OCI-LY1 (cell line): ENCODE measurements around the gene BMF.
"Not testable (repeated sequence)": the region's sequence is repeated elsewhere in the genome, so short reads cannot be mapped to it uniquely, and the experiment has no call there.

ENCODE experiments used
- H2AFZ ChIP-seq: fragments of 200-600 bp; sonication (generic), shearing (Covaris generic); 2 replicates; pipeline ENCODE4 v1.6.0; 2014; ENCODE audit warnings: antibody characterized with exemption, mild to moderate bottlenecking, low read length
- H3F3A ChIP-seq: fragments of 200-600 bp; sonication (generic), shearing (Covaris generic); 2 replicates; pipeline ENCODE4 v1.6.0; 2014; ENCODE audit warnings: mild to moderate bottlenecking, antibody characterized with exemption, low read length, moderate library complexity; ENCODE audit not compliant: insufficient read depth
- H3K27ac ChIP-seq: fragments of 200-600 bp; sonication (generic); 2 replicates; pipeline ENCODE4 v1.5.1; 2014; ENCODE audit warnings: low read length, mixed run types, mild to moderate bottlenecking, low read depth; ENCODE audit not compliant: poor library complexity, severe bottlenecking
- H3K27me3 ChIP-seq: fragments of 200-600 bp; sonication (generic); 2 replicates; pipeline ENCODE4 v1.6.0; 2014; ENCODE audit warnings: antibody characterized with exemption, mild to moderate bottlenecking, low read length, moderate library complexity; ENCODE audit not compliant: insufficient read depth
- H3K36me3 ChIP-seq: fragments of 200-600 bp; sonication (generic); 2 replicates; pipeline ENCODE4 v1.6.1; 2014; ENCODE audit warnings: mild to moderate bottlenecking, antibody characterized with exemption, low read length, moderate library complexity, mixed read lengths; ENCODE audit not compliant: insufficient read depth
- H3K4me1 ChIP-seq: fragments of 200-600 bp; sonication (generic); 2 replicates; pipeline ENCODE4 v1.5.1; 2014; ENCODE audit warnings: mild to moderate bottlenecking, low read length, moderate library complexity; ENCODE audit not compliant: insufficient read depth, severe bottlenecking
- H3K4me2 ChIP-seq: fragments of 200-600 bp; sonication (generic), shearing (Covaris generic); 2 replicates; pipeline ENCODE4 v1.6.1; 2014; ENCODE audit warnings: low read length
- H3K4me3 ChIP-seq: fragments of 200-600 bp; sonication (generic); 2 replicates; pipeline ENCODE4 v1.5.1; 2014; ENCODE audit warnings: low read length, low read depth, mild to moderate bottlenecking, mixed read lengths; ENCODE audit not compliant: poor library complexity, severe bottlenecking
- H3K79me2 ChIP-seq: fragments of 200-600 bp; shearing (Covaris generic); 2 replicates; pipeline ENCODE4 v1.6.1; 2016; ENCODE audit warnings: mixed run types, low read length, mixed read lengths; ENCODE audit not compliant: insufficient read depth
- H3K9ac ChIP-seq: fragments of 200-600 bp; sonication (generic), shearing (Covaris generic); 2 replicates; pipeline ENCODE4 v1.6.1; 2014; ENCODE audit warnings: mild to moderate bottlenecking, low read length, mixed read lengths
- H3K9me2 ChIP-seq: fragments of 200-600 bp; sonication (generic), shearing (Covaris generic); 2 replicates; pipeline ENCODE4 v1.6.1; 2014; ENCODE audit warnings: low read depth, mild to moderate bottlenecking, low read length, mixed read lengths
- H3K9me3 ChIP-seq: fragments of 200-600 bp; shearing (Covaris generic); 2 replicates; pipeline ENCODE4 v1.6.1; 2014; ENCODE audit warnings: low read length, mixed read lengths
- H4K20me1 ChIP-seq: fragments of 200-600 bp; sonication (generic), shearing (Covaris generic); 2 replicates; pipeline ENCODE4 v1.6.0; 2016; ENCODE audit warnings: mild to moderate bottlenecking, low read length; ENCODE audit not compliant: insufficient read depth
- EZH2 ChIP-seq: fragments of 200-600 bp; sonication (generic), shearing (Covaris generic); IDR thresholded peaks from 2 replicates; pipeline ENCODE4 v1.8.0; 2017; ENCODE audit warnings: borderline replicate concordance, mixed run types, mild to moderate bottlenecking, antibody characterized with exemption, low read length, moderate library complexity, mixed read lengths
- TF ChIP-seq, protein P1 (sequence below): fragments of 200-600 bp; sonication (generic), shearing (Covaris generic); IDR thresholded peaks from 2 replicates; pipeline ENCODE4 v1.5.1; 2017; ENCODE audit warnings: mild to moderate bottlenecking, antibody characterized with exemption, low read length, moderate library complexity, mixed read lengths

The BMF gene

DNA sequence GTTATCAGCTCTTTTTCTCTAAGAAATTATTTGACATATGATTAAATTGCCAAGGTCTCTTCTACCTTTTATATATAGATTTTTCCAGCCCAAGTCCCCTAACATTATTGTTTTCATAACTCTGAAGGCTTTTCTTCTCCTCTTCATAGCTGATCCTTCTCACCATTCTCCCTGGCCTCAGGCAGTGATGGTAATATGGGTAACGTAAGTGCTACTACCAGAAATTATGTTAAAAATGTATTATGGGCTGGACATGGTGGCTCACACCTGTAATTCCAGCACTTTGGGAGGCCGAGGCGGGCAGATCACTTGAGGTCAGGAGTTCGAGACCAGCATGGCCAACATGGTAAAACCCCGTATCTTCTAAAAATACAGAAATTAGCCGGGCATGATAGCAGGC, 29.2 kb downstream of the BMF start:
- no peaks in the 10 kb centered on the region for H4K20me1 ChIP-seq
- no peaks in the 10 kb centered on the region for H3K79me2 ChIP-seq
- H3K27me3 ChIP-seq: no peaks in the 10 kb centered on the region
- no peaks in the 10 kb centered on the region for H3K9me2 ChIP-seq
- no peaks in the 10 kb centered on the region for H3K9me3 ChIP-seq
- 0 out of 2 replicates have a peak, but pooled peaks cover 13% of the 10 kb centered on the region for H3F3A ChIP-seq
- H3K36me3 ChIP-seq: no peaks in the 10 kb centered on the region
- H3K4me1 ChIP-seq: peaks cover 80% of the 10 kb centered on the region
- H3K4me2 ChIP-seq: no peak overlapping the region
- H3K4me3 ChIP-seq: no peak overlapping the region
- TF ChIP-seq, protein P1, sequence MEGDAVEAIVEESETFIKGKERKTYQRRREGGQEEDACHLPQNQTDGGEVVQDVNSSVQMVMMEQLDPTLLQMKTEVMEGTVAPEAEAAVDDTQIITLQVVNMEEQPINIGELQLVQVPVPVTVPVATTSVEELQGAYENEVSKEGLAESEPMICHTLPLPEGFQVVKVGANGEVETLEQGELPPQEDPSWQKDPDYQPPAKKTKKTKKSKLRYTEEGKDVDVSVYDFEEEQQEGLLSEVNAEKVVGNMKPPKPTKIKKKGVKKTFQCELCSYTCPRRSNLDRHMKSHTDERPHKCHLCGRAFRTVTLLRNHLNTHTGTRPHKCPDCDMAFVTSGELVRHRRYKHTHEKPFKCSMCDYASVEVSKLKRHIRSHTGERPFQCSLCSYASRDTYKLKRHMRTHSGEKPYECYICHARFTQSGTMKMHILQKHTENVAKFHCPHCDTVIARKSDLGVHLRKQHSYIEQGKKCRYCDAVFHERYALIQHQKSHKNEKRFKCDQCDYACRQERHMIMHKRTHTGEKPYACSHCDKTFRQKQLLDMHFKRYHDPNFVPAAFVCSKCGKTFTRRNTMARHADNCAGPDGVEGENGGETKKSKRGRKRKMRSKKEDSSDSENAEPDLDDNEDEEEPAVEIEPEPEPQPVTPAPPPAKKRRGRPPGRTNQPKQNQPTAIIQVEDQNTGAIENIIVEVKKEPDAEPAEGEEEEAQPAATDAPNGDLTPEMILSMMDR: no peak
- TF ChIP-seq EZH2: no peak
- H2AFZ ChIP-seq: no peak overlapping the region
- H3K9ac ChIP-seq: no peak overlapping the region
- H3K27ac ChIP-seq: no peak overlapping the region

DNA sequence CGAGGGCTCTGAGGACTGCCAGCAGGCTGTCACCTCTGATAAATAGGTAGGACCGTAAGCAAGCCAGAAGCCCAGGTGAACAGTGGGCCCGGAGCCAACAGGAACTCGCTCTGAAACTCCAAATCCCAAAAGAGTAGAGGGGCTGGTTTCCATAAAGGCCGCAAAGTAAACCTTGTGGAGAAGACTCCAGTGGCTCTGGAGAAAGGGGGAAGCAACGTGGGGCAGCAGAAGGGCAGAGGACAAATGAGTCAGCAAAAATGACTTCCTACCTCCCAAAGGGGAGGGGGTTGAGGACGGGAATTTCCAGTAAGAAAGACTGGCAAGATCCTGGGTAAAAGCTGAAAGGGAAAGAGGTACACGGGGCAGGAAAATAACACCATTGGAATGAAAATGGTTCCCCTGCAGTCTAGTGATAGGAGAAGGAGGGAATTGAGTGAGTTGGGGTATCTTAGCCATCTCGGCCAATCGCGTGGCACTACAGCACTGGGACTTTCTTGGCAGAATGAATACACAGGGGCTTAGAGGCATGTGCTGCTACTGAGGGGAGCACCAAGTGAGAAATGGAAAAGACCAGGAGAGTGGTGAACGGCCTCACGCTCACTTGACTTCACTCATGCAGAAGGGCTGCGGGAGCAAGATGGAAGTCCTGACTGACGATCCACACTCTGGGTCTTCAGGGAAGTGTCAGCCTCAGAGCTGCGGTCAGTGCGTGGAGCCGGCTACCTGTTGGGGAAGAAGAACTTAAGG, 33.2 kb downstream of the BMF start:
- no peaks in the 10 kb centered on the region for H3K9me3 ChIP-seq
- no peak overlapping the region; the same call in 1 of the 2 replicates for H3K9ac ChIP-seq
- no peaks in the 10 kb centered on the region for H3K9me2 ChIP-seq
- H2AFZ ChIP-seq: no peak overlapping the region
- H3K36me3 ChIP-seq: no peaks in the 10 kb centered on the region
- no peak overlapping the region for H3K4me3 ChIP-seq
- H3K27ac ChIP-seq: peak overlapping the region; percentile 57
- H4K20me1 ChIP-seq: no peaks in the 10 kb centered on the region
- no peaks in the 10 kb centered on the region for H3K27me3 ChIP-seq
- no peaks in the 10 kb centered on the region for H3K79me2 ChIP-seq
- H3F3A ChIP-seq: 0 out of 2 replicates have a peak, but pooled peaks cover 13% of the 10 kb centered on the region
- peaks cover 40% of the 10 kb centered on the region for H3K4me1 ChIP-seq
- no peak overlapping the region; the same call in 1 of the 2 replicates for H3K4me2 ChIP-seq
- no peak for TF ChIP-seq EZH2
- TF ChIP-seq, protein P1: no peak

DNA sequence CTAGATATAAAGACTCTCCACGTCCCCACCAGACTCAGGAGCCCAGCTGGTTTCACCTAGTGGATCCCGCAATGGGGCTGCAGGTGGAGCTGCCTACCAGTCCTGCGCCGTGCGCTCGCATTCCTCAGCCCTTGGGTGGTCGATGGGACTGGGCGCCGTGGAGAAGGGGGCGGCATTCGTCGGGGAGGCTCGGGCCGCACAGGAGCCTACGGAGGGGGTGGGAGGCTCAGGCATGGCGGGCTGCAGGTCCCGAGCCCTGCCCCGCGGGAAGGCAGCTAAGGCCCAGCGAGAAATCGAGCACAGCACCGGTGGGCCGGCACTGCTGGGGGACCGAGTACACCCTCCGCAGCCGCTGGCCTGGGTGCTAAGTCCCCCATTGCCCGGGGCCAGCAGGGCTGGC, 34.0 kb downstream of the BMF start:
- H3K4me3 ChIP-seq, H4K20me1 ChIP-seq, H3K36me3 ChIP-seq, H3K79me2 ChIP-seq, H3K9me3 ChIP-seq, H3K9ac ChIP-seq, H3K4me2 ChIP-seq, H3K27me3 ChIP-seq, H3K27ac ChIP-seq, H2AFZ ChIP-seq, H3K9me2 ChIP-seq: not testable (repeated sequence)
- H3F3A ChIP-seq: 0 out of 2 replicates have a peak, but pooled peaks cover 13% of the 10 kb centered on the region
- H3K4me1 ChIP-seq: peaks cover 48% of the 10 kb centered on the region

DNA sequence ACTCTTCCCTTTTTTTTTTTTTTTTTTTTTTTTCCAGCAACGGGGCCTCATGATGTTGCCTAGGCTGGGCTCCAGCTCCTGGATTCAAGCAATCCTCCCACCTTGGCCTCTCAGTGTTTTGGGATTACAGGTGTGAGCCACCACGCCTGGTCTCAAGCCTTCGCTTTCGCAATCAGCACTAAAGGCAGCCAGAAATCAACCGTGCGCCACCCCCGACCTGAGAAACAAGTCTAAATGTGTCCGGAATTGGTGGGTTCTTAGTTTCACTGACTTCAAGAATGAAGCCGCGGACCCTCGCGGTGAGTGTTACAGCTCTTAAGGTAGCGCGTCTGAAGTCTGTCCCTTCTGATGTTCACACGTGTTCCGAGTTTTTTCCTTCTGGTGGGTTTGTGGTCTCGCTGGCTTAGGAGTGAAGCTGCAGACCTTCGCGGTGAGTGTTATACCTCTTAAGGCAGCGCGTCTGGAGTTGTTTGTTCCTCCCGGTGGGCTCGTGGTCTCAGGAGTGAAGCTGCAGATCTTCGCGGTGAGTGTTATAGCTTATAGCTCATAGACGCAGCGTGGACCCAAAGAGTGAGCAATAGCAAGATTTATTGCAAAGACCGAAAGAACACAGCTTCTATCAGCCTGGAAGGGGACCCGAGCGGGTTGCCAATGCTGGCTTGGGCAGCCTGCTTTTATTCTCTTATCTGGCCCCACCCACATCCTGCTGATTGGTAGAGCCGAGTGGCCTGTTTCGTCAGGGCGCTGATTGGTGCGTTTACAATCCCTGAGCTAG, 34.8 kb downstream of the BMF start:
- H3K27ac ChIP-seq, H3K4me2 ChIP-seq, H3K9me2 ChIP-seq, H3K4me3 ChIP-seq, H3K79me2 ChIP-seq, H3F3A ChIP-seq, H2AFZ ChIP-seq, H3K36me3 ChIP-seq, H3K9ac ChIP-seq, H3K27me3 ChIP-seq, H4K20me1 ChIP-seq, H3K9me3 ChIP-seq: not testable (repeated sequence)
- H3K4me1 ChIP-seq: peaks cover 54% of the 10 kb centered on the region
